MM.1S (cell line): ENCODE results near the gene GPC5.

Source experiments
- DNase-seq: peaks from one replicate; pipeline ENCODE4 v3.0.0-alpha.2; 2015
- H2AFZ ChIP-seq: fragments of 300-600 bp; sonication (generic); 2 replicates; pipeline ENCODE4 v1.6.0; 2016; ENCODE audit warnings: antibody characterized with exemption, low read length
- H3F3A ChIP-seq: fragments of 300-600 bp; sonication (generic); 2 replicates; pipeline ENCODE4 v1.6.1; 2016; ENCODE audit warnings: mild to moderate bottlenecking, antibody characterized with exemption, low read length, moderate library complexity, mixed read lengths; ENCODE audit not compliant: insufficient read depth
- H3K27ac ChIP-seq: fragments of 300-600 bp; sonication (generic); 2 replicates; pipeline ENCODE4 v1.5.1; 2016; ENCODE audit warnings: mild to moderate bottlenecking, low read length
- H3K27me3 ChIP-seq: fragments of 300-600 bp; sonication (generic); replicated peaks from 2 replicates; pipeline ENCODE4 v1.6.0; 2016; ENCODE audit warnings: low read length; ENCODE audit not compliant: insufficient read depth
- H3K36me3 ChIP-seq: fragments of 300-600 bp; sonication (generic); replicated peaks from 2 replicates; pipeline ENCODE4 v1.6.1; 2016; ENCODE audit warnings: mild to moderate bottlenecking, low read length, mixed read lengths; ENCODE audit not compliant: insufficient read depth
- H3K4me1 ChIP-seq: fragments of 300-600 bp; sonication (generic); 2 replicates; pipeline ENCODE4 v1.6.1; 2016; ENCODE audit warnings: low read length, mixed read lengths
- H3K4me2 ChIP-seq: fragments of 300-600 bp; sonication (generic); 2 replicates; pipeline ENCODE4 v1.6.0; 2016; ENCODE audit warnings: low read depth, low read length
- H3K4me3 ChIP-seq: fragments of 300-600 bp; sonication (generic); 2 replicates; pipeline ENCODE4 v1.5.1; 2016; ENCODE audit warnings: low read length, mixed read lengths
- H3K79me2 ChIP-seq: fragments of 300-600 bp; sonication (generic); 2 replicates; pipeline ENCODE4 v1.6.1; 2016; ENCODE audit warnings: mixed run types, low read length, mixed read lengths
- H3K9ac ChIP-seq: fragments of 300-600 bp; sonication (generic); 2 replicates; pipeline ENCODE4 v1.6.1; 2016; ENCODE audit warnings: low read length, mixed read lengths
- H3K9me2 ChIP-seq: fragments of 300-600 bp; sonication (generic); replicated peaks from 2 replicates; pipeline ENCODE4 v1.6.1; 2016; ENCODE audit warnings: mild to moderate bottlenecking, low read length, mixed read lengths; ENCODE audit not compliant: insufficient read depth
- H3K9me3 ChIP-seq: fragments of 300-600 bp; sonication (generic); replicated peaks from 2 replicates; pipeline ENCODE4 v1.6.1; 2016; ENCODE audit warnings: mild to moderate bottlenecking, low read length, mixed read lengths; ENCODE audit not compliant: insufficient read depth
- H4K20me1 ChIP-seq: fragments of 300-600 bp; sonication (generic); 2 replicates; pipeline ENCODE4 v1.6.1; 2016; ENCODE audit warnings: mild to moderate bottlenecking, low read length, moderate library complexity, mixed read lengths; ENCODE audit not compliant: insufficient read depth
- EZH2 ChIP-seq: fragments of 300-600 bp; sonication (generic); optimal IDR thresholded peaks from 2 replicates; pipeline ENCODE3; 2017; ENCODE audit warnings: low read depth, mild to moderate bottlenecking, antibody characterized with exemption, low read length, mixed read lengths
- EZH2phosphoT487 ChIP-seq: fragments of 300-600 bp; sonication (generic); IDR thresholded peaks from 2 replicates; pipeline ENCODE4 v1.6.1; 2018; ENCODE audit warnings: antibody characterized with exemption, low read length
- TF ChIP-seq, protein P1 (sequence below): fragments of 300-600 bp; sonication (generic); IDR thresholded peaks from 2 replicates; pipeline ENCODE4 v1.5.1; 2016; ENCODE audit warnings: antibody characterized with exemption, low read length, mixed read lengths

GPC5 gene

DNA sequence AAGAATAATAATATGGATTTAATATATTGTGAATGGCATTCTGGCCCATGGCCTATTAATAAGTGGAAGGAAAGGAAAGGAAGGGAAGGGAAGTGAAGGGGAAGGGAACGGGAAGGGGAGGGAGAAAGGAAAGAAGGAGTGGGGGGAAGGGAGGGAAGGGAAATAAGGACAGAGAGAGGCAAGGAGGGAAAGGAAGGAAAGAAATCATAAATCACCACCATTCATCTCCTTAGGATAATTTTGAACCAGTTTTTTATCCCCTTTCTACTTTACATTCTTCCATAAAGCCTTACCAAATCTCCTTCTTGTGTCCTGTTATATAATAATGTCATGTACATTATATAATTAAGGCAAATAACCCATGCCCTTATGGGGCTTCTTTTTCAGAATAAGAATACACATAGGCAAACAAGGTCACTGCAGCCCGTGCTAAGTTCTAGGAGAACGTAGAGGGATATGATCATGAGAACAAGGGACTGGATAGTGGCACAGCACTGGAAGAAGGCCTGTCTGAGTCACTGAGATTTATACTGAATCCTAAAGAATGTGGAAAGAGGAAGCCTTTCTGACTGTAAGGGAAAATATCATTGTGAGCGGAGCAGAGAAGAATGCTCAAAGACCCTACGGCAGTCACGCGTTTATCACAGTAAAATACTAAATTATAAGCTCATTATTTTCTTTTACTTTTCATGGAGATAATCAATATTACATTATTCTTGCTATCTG, 1383.7 kb downstream of the GPC5 start:
- Histone ChIP-seq H3K4me1 (no peaks in the 10 kb centered on the region), H3K27me3 (no peaks in the 10 kb centered on the region), H2AFZ (no peak overlapping the region)

DNA sequence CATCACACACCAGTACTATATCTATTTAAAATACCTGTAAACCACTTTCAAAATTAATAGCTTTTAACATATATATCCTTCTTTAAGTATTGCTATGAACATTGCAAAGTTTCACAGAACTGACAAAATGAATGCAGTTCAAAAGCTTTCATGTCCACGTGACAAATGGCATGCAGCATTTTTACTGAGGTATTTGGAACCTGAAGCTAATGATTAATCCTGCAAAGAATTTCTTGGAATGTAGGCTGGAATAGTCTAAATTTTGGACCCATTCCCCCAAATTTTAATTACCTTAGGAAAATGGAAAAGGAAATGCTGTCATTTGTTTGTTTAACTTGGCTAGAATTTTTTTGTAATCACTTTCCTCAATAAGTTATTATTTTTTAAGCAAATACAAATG, 1404.4 kb downstream of the GPC5 start:
- no peak for DNase-seq
- no peaks in the 10 kb centered on the region for H3K79me2 ChIP-seq
- H3K9me3 ChIP-seq: no peaks in the 10 kb centered on the region

More for the DNA sequence above, 1383.7 kb downstream of the GPC5 start:
- Histone ChIP-seq H3K9ac (no peak overlapping the region), H3K4me2 (no peak overlapping the region), H3K9me2 (no peaks in the 10 kb centered on the region), H3K9me3 (no peaks in the 10 kb centered on the region), H4K20me1 (no peaks in the 10 kb centered on the region), H3K4me3 (no peak overlapping the region), H3K27ac (no peak overlapping the region), H3K79me2 (no peaks in the 10 kb centered on the region), H3K36me3 (no peaks in the 10 kb centered on the region), H3F3A (no peaks in the 10 kb centered on the region)
- TF ChIP-seq, protein P1, sequence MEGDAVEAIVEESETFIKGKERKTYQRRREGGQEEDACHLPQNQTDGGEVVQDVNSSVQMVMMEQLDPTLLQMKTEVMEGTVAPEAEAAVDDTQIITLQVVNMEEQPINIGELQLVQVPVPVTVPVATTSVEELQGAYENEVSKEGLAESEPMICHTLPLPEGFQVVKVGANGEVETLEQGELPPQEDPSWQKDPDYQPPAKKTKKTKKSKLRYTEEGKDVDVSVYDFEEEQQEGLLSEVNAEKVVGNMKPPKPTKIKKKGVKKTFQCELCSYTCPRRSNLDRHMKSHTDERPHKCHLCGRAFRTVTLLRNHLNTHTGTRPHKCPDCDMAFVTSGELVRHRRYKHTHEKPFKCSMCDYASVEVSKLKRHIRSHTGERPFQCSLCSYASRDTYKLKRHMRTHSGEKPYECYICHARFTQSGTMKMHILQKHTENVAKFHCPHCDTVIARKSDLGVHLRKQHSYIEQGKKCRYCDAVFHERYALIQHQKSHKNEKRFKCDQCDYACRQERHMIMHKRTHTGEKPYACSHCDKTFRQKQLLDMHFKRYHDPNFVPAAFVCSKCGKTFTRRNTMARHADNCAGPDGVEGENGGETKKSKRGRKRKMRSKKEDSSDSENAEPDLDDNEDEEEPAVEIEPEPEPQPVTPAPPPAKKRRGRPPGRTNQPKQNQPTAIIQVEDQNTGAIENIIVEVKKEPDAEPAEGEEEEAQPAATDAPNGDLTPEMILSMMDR: no peak
- TF ChIP-seq EZH2phosphoT487 (no peak), EZH2 (no peak)
- DNase-seq: no peak

DNA sequence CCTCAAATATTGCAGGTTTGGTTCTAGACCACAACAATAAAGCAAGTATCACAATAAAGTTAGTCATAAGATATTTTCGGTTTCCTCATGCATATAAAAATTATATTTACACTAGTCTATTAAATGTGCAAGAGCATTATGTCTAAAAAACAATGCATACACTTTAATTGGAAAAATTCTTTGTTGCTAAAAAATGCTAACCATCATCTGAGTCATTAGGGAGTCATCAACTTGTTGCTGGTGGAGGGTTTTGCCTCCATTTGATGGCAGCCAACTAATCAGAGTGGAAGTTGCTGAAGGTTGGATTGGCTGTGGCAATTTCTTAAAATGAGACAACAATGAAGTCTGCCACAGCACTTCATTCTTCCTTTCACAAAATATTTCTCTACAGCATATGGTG, 1405.9 kb downstream of the GPC5 start:
- H3K27me3 ChIP-seq: no peaks in the 10 kb centered on the region
- no peak overlapping the region for H3K4me2 ChIP-seq
- DNase-seq: no peak
- H3K4me1 ChIP-seq: no peaks in the 10 kb centered on the region
- no peak overlapping the region for H2AFZ ChIP-seq
- no peak overlapping the region for H3K9ac ChIP-seq
- H4K20me1 ChIP-seq: no peaks in the 10 kb centered on the region
- H3K79me2 ChIP-seq: no peaks in the 10 kb centered on the region
- H3K36me3 ChIP-seq: no peaks in the 10 kb centered on the region
- H3K27ac ChIP-seq: no peak overlapping the region
- H3F3A ChIP-seq: no peaks in the 10 kb centered on the region
- no peaks in the 10 kb centered on the region for H3K9me2 ChIP-seq
- TF ChIP-seq EZH2 (no peak), EZH2phosphoT487 (no peak)
- TF ChIP-seq, protein P1: no peak
- H3K4me3 ChIP-seq: no peak overlapping the region
- H3K9me3 ChIP-seq: no peaks in the 10 kb centered on the region

More for the DNA sequence above, 1404.4 kb downstream of the GPC5 start:
- Histone ChIP-seq H3K4me2 (no peak overlapping the region), H3K27me3 (no peaks in the 10 kb centered on the region), H3K9ac (no peak overlapping the region), H4K20me1 (no peaks in the 10 kb centered on the region), H3K27ac (no peak overlapping the region), H3K4me3 (no peak overlapping the region), H2AFZ (no peak overlapping the region), H3K9me2 (no peaks in the 10 kb centered on the region), H3K36me3 (no peaks in the 10 kb centered on the region), H3K4me1 (no peaks in the 10 kb centered on the region), H3F3A (no peaks in the 10 kb centered on the region)
- TF ChIP-seq, protein P1: no peak
- TF ChIP-seq EZH2: no peak
